Suppressor macrophage treated with lipopolysaccharide for 4 hours (primary cell): ENCODE measurements around the gene PIERCE2.
"Not testable (repeated sequence)": the region's sequence is repeated elsewhere in the genome, so short reads cannot be mapped to it uniquely, and the experiment has no call there.

Source experiments
- DNase-seq: peaks from one replicate; pipeline ENCODE4 v3.0.0-alpha.2; 2020

Gene PIERCE2

GRCh38 chr15:55434989-55435825, 26.9 kb downstream of the PIERCE2 start:
- peak; percentile 58 for DNase-seq

GRCh38 chr15:55443141-55443540, 34.8 kb downstream of the PIERCE2 start:
- not testable (repeated sequence) for DNase-seq

GRCh38 chr15:55445936-55446335, 37.6 kb downstream of the PIERCE2 start:
- DNase-seq: not testable (repeated sequence)

- DNase-seq: not testable (repeated sequence)
Observed at GRCh38 chr15:55446379-55447029, 38.2 kb downstream of the PIERCE2 start.

- DNase-seq: not testable (repeated sequence)
Observed at GRCh38 chr15:55447030-55447394, 38.7 kb downstream of the PIERCE2 start.

- DNase-seq: no peak
Observed at GRCh38 chr15:55457401-55458022, 49.2 kb downstream of the PIERCE2 start.

GRCh38 chr15:55461447-55461846, 53.2 kb downstream of the PIERCE2 start:
- DNase-seq: no peak

GRCh38 chr15:55468321-55468720, 60.0 kb downstream of the PIERCE2 start:
- DNase-seq: no peak
